K562 (cell line): ENCODE measurements around the gene TBX10.

Experiments
- CHD1 ChIP-seq: fragments of 200-600 bp; sonication (generic); IDR thresholded peaks from one replicate; pipeline ENCODE4 v1.6.1; 2012; ENCODE audit warnings: mild to moderate bottlenecking, moderate library complexity, low read length, inconsistent platforms
- MTA1 ChIP-seq: fragments of 450-650 bp; IDR thresholded peaks from 2 replicates; pipeline ENCODE4 v1.6.1; 2017; ENCODE audit warnings: borderline replicate concordance
- TEAD4 ChIP-seq, 2 experiments: sonication (generic) in 1 of 2; formaldehyde crosslinking in 1 of 2; IDR thresholded peaks; 2 replicates each; pipeline versions ENCODE4 v1.6.1 to v1.8.0; 2012 to 2022; ENCODE audit warnings: borderline replicate concordance in 1 of 2, inconsistent platforms in 1 of 2, low read length in 1 of 2, mild to moderate bottlenecking in 1 of 2, missing genetic modification reagents in 1 of 2
- ZNF24 ChIP-seq: fragments of 450-650 bp; IDR thresholded peaks from 2 replicates; pipeline ENCODE4 v1.6.1; 2016
- TF ChIP-seq, protein P1 (sequence below), 2 experiments: fragments of 450-650 bp in 1 of 2; IDR thresholded peaks; 2 replicates each; pipeline ENCODE4 v1.6.1; 2011 to 2017; ENCODE audit warnings: low read depth in 2 of 2, antibody characterized with exemption in 1 of 2, borderline replicate concordance in 1 of 2, low read length in 1 of 2, mild to moderate bottlenecking in 1 of 2, mixed read lengths in 1 of 2; ENCODE audit not compliant: control insufficient read depth in 1 of 2
- TF ChIP-seq, protein P2 (sequence below), 3 experiments: IDR thresholded peaks in 2 of 3; conservative IDR thresholded peaks in 1 of 3; 2 replicates each; pipeline ENCODE4 v1.5.1; 2011 to 2012; ENCODE audit warnings: low read length in 3 of 3, mild to moderate bottlenecking in 3 of 3, control low read depth in 2 of 3, improper control_type of control experiment in 1 of 3, inconsistent platforms in 1 of 3, low read depth in 1 of 3, mixed read lengths in 1 of 3, moderate library complexity in 1 of 3; ENCODE audit not compliant: insufficient read depth in 2 of 3

GRCh38 chr11:67611165-67611564 is 28.4 kb downstream of the TBX10 start:
- TF ChIP-seq, protein P1, sequence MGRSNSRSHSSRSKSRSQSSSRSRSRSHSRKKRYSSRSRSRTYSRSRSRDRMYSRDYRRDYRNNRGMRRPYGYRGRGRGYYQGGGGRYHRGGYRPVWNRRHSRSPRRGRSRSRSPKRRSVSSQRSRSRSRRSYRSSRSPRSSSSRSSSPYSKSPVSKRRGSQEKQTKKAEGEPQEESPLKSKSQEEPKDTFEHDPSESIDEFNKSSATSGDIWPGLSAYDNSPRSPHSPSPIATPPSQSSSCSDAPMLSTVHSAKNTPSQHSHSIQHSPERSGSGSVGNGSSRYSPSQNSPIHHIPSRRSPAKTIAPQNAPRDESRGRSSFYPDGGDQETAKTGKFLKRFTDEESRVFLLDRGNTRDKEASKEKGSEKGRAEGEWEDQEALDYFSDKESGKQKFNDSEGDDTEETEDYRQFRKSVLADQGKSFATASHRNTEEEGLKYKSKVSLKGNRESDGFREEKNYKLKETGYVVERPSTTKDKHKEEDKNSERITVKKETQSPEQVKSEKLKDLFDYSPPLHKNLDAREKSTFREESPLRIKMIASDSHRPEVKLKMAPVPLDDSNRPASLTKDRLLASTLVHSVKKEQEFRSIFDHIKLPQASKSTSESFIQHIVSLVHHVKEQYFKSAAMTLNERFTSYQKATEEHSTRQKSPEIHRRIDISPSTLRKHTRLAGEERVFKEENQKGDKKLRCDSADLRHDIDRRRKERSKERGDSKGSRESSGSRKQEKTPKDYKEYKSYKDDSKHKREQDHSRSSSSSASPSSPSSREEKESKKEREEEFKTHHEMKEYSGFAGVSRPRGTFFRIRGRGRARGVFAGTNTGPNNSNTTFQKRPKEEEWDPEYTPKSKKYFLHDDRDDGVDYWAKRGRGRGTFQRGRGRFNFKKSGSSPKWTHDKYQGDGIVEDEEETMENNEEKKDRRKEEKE (IDR thresholded peaks at IDR 0.05; ENCODE audit: borderline replicate concordance in 1 of 2, control insufficient read depth in 1 of 2, low read depth in 2 of 2, low read length in 1 of 2): no peak
- TF ChIP-seq ZNF24 (no peak), TEAD4 (IDR thresholded peaks at IDR 0.05; ENCODE audit: low read length) (no peak), TEAD4 (CRISPR knock-in tag; IDR thresholded peaks at IDR 0.05; ENCODE audit: borderline replicate concordance) (no peak), CHD1 (no peak), MTA1 (no peak)
- TF ChIP-seq, protein P2, sequence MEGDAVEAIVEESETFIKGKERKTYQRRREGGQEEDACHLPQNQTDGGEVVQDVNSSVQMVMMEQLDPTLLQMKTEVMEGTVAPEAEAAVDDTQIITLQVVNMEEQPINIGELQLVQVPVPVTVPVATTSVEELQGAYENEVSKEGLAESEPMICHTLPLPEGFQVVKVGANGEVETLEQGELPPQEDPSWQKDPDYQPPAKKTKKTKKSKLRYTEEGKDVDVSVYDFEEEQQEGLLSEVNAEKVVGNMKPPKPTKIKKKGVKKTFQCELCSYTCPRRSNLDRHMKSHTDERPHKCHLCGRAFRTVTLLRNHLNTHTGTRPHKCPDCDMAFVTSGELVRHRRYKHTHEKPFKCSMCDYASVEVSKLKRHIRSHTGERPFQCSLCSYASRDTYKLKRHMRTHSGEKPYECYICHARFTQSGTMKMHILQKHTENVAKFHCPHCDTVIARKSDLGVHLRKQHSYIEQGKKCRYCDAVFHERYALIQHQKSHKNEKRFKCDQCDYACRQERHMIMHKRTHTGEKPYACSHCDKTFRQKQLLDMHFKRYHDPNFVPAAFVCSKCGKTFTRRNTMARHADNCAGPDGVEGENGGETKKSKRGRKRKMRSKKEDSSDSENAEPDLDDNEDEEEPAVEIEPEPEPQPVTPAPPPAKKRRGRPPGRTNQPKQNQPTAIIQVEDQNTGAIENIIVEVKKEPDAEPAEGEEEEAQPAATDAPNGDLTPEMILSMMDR (IDR thresholded peaks at IDR 0.05 in 2 of 3, conservative IDR thresholded peaks at IDR 0.05 in 1 of 3; ENCODE audit: insufficient read depth in 2 of 3, low read depth in 1 of 3, low read length in 3 of 3): no peak
